Upper lobe of left lung (tissue), 4 donors: ENCODE data around the gene TOP3B.

Experiments used
- EP300 ChIP-seq, 4 donors: sonication (generic); formaldehyde crosslinking; IDR thresholded peaks; one replicate each; pipeline ENCODE4 v1.5.1; 2017; ENCODE audit warnings: antibody characterized with exemption in 4 of 4, control low read depth in 2 of 4
- POLR2A ChIP-seq, 4 donors: fragments of 450-650 bp; IDR thresholded peaks; one replicate each; pipeline ENCODE4 v1.5.1; 2016 to 2017; ENCODE audit warnings: antibody characterized with exemption in 4 of 4, mild to moderate bottlenecking in 2 of 4
- POLR2AphosphoS5 ChIP-seq, 2 donors: sonication (generic); formaldehyde crosslinking; IDR thresholded peaks; one replicate each; pipeline ENCODE4 v1.5.1; 2017; ENCODE audit warnings: antibody characterized with exemption in 2 of 2
- TF ChIP-seq, protein P1 (sequence below), 6 experiments: fragments of 450-650 bp in 4 of 6; fragments of 200-600 bp in 2 of 6; sonication (generic) in 2 of 6; IDR thresholded peaks; one replicate each; pipeline ENCODE4 v1.5.1; 2016 to 2019; ENCODE audit warnings: antibody characterized with exemption in 6 of 6

DNA sequence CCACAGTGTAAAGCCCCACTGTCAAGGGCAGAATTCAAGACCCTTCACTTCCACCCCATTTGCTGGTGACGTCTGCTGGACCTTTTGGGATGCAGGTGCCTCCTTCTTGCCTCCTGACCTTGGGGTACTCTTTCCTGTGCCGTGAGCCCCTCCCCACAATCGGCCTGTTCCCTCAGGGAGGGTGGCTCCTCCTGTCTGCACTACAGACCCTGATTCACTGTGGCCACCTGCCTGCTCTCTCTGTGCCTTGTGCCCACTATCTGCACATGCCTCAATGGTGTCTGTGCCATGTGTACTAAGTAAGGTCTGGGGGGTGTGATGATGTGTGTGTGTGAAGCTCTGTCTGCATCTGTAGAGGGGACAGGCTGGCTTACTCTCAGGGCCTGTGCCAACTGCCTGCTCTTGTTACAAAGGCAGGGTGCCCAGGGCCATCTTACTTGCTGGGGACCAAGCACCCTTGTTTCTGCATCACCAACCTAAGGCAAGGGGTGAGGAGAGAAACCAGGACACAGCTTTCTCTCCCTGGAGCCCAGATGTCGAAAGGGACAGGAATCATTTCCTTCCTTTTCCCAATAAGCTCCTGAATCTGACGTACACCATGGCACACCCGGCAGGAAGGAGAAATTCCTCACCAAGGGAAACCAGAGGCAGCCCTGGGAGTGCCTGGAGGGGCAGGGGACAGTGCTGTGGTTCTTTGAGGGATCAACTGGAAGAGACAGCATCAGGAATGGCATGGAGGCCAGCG, 33.6 kb downstream of the TOP3B start:
- TF ChIP-seq, protein P1, sequence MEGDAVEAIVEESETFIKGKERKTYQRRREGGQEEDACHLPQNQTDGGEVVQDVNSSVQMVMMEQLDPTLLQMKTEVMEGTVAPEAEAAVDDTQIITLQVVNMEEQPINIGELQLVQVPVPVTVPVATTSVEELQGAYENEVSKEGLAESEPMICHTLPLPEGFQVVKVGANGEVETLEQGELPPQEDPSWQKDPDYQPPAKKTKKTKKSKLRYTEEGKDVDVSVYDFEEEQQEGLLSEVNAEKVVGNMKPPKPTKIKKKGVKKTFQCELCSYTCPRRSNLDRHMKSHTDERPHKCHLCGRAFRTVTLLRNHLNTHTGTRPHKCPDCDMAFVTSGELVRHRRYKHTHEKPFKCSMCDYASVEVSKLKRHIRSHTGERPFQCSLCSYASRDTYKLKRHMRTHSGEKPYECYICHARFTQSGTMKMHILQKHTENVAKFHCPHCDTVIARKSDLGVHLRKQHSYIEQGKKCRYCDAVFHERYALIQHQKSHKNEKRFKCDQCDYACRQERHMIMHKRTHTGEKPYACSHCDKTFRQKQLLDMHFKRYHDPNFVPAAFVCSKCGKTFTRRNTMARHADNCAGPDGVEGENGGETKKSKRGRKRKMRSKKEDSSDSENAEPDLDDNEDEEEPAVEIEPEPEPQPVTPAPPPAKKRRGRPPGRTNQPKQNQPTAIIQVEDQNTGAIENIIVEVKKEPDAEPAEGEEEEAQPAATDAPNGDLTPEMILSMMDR (IDR thresholded peaks at IDR 0.05): no peak
- TF ChIP-seq POLR2AphosphoS5 (IDR thresholded peaks at IDR 0.05) (peak; percentile 59 to 89), POLR2A (IDR thresholded peaks at IDR 0.05) (no peak), EP300 (IDR thresholded peaks at IDR 0.05) (no peak)
